IMR-90 (cell line): ENCODE measurements around the gene IQCK. TPM values are rescaled to one million over a fixed set of nuclear protein-coding genes. Genes with fewer than 3 reads are reported as not detected.

Experiments
- ATAC-seq: fragments of 200-7000 bp; cut with Tn5 transposase; 2 replicates; pipeline ENCODE4 v1.9.1; 2020; ENCODE audit warnings: low read depth, mild to moderate bottlenecking, moderate library complexity
- BruUV-seq: library from RNA; stranded (reverse); fragments of 400-500 nt; replicated peaks from 2 replicates; lab custom pipeline; 2021; lab: Mats Ljungman, UMichigan
- CTCF ChIA-PET: fragments of 300-600 bp; formaldehyde crosslinking; extraction: SDS; loops from one replicate; lab custom pipeline; 2021; ENCODE audit warnings: antibody characterized with exemption; lab: Yijun Ruan, JAX
- POLR2A ChIA-PET: fragments of 300-600 bp; sonication (Branson Sonifier 250); formaldehyde crosslinking; loops from one replicate; lab custom pipeline; 2022; ENCODE audit warnings: antibody characterized with exemption; ENCODE audit not compliant: unreplicated experiment; lab: Charles Lee
- DNase-seq: peaks from one replicate; pipeline ENCODE4 v3.0.0; 2013
- H2AFZ ChIP-seq: replicated peaks from 2 replicates; pipeline ENCODE3; 2013; ENCODE audit warnings: low read length, mild to moderate bottlenecking; ENCODE audit not compliant: poor library complexity
- H2AK5ac ChIP-seq: 2 replicates; pipeline ENCODE4 v1.6.1; 2013; ENCODE audit warnings: low read depth, low read length, inconsistent platforms
- H2AK9ac ChIP-seq: replicated peaks from 2 replicates; pipeline ENCODE3; 2013; ENCODE audit warnings: mild to moderate bottlenecking, low read depth, low read length, moderate library complexity; ENCODE audit not compliant: poor library complexity
- H2BK120ac ChIP-seq: 2 replicates; pipeline ENCODE4 v1.6.1; 2013; ENCODE audit warnings: low read depth, low read length, inconsistent platforms
- H2BK15ac ChIP-seq: 3 replicates; pipeline ENCODE4 v1.6.1; 2013; ENCODE audit warnings: low read depth, low read length, inconsistent platforms
- H2BK20ac ChIP-seq: 2 replicates; pipeline ENCODE4 v1.6.1; 2013; ENCODE audit warnings: low read depth, mild to moderate bottlenecking, inconsistent platforms, low read length, moderate library complexity
- H2BK5ac ChIP-seq: 2 replicates; pipeline ENCODE4 v1.6.1; 2013; ENCODE audit warnings: mild to moderate bottlenecking, low read depth, low read length, inconsistent platforms; ENCODE audit not compliant: poor library complexity, severe bottlenecking
- H3K14ac ChIP-seq: replicated peaks from 2 replicates; pipeline ENCODE4 v1.6.1; 2013; ENCODE audit warnings: low read depth, low read length, inconsistent platforms
- H3K18ac ChIP-seq: 2 replicates; pipeline ENCODE4 v1.6.1; 2013; ENCODE audit warnings: low read depth, low read length, control low read depth
- H3K23ac ChIP-seq: 2 replicates; pipeline ENCODE4 v1.6.1; 2013; ENCODE audit warnings: low read depth, low read length, inconsistent platforms
- H3K27ac ChIP-seq: 2 replicates; pipeline ENCODE4 v1.5.1; 2013; ENCODE audit warnings: mild to moderate bottlenecking, control low read depth, low read length; ENCODE audit not compliant: insufficient read depth
- H3K27me3 ChIP-seq: 2 replicates; pipeline ENCODE4 v1.6.1; 2013; ENCODE audit warnings: low read length; ENCODE audit not compliant: control insufficient read depth, insufficient read depth
- H3K36me3 ChIP-seq: 2 replicates; pipeline ENCODE4 v1.6.1; 2013; ENCODE audit warnings: low read length, mixed read lengths; ENCODE audit not compliant: control insufficient read depth, insufficient read depth
- H3K4ac ChIP-seq: 2 replicates; pipeline ENCODE4 v1.6.1; 2013; ENCODE audit warnings: low read depth, low read length, inconsistent platforms
- H3K4me1 ChIP-seq: 2 replicates; pipeline ENCODE4 v1.6.1; 2013; ENCODE audit warnings: low read length, mixed read lengths; ENCODE audit not compliant: control insufficient read depth, insufficient read depth
- H3K4me2 ChIP-seq: 2 replicates; pipeline ENCODE4 v1.6.1; 2013; ENCODE audit warnings: low read depth, mild to moderate bottlenecking, control low read depth, low read length, moderate library complexity
- H3K4me3 ChIP-seq: 2 replicates; pipeline ENCODE4 v1.5.1; 2013; ENCODE audit warnings: low read depth, mild to moderate bottlenecking, control low read depth, low read length, moderate library complexity; ENCODE audit not compliant: insufficient read depth
- H3K56ac ChIP-seq: 2 replicates; pipeline ENCODE4 v1.6.1; 2013; ENCODE audit warnings: low read length, inconsistent platforms; ENCODE audit not compliant: insufficient read depth; ENCODE audit errors: extremely low read depth
- H3K79me1 ChIP-seq, 2 experiments: 2 replicates each; pipeline ENCODE4 v1.6.1; 2013; ENCODE audit warnings: low read length in 2 of 2, inconsistent platforms in 1 of 2, low read depth in 1 of 2
- H3K9ac ChIP-seq: 2 replicates; pipeline ENCODE4 v1.6.1; 2013; ENCODE audit warnings: low read depth, low read length, control low read depth
- H3K9me1 ChIP-seq: 2 replicates; pipeline ENCODE4 v1.6.1; 2013; ENCODE audit warnings: low read length, inconsistent platforms; ENCODE audit not compliant: insufficient read depth
- H3K9me3 ChIP-seq: 2 replicates; pipeline ENCODE4 v1.6.1; 2013; ENCODE audit warnings: low read length; ENCODE audit not compliant: control insufficient read depth, insufficient read depth
- H4K20me1 ChIP-seq: 2 replicates; pipeline ENCODE4 v1.6.1; 2013; ENCODE audit warnings: low read length, inconsistent platforms; ENCODE audit not compliant: insufficient read depth
- H4K5ac ChIP-seq: 2 replicates; pipeline ENCODE4 v1.6.1; 2013; ENCODE audit warnings: mild to moderate bottlenecking, low read depth, low read length, control low read depth
- H4K8ac ChIP-seq, 2 experiments: 2 replicates each; pipeline ENCODE4 v1.6.1; 2013; ENCODE audit warnings: low read depth in 2 of 2, low read length in 2 of 2, control low read depth in 1 of 2, inconsistent platforms in 1 of 2
- H4K91ac ChIP-seq: 2 replicates; pipeline ENCODE4 v1.6.1; 2013; ENCODE audit warnings: low read depth, low read length, inconsistent platforms; ENCODE audit not compliant: insufficient read depth
- CHD1 ChIP-seq: IDR thresholded peaks from 2 replicates; pipeline ENCODE4 v1.6.1; 2012; ENCODE audit warnings: low read depth, low read length, improper control_type of control experiment
- FOS ChIP-seq: fragments of 150-350 bp; IDR thresholded peaks from 2 replicates; pipeline ENCODE4 v1.6.1; 2016; ENCODE audit warnings: low read depth, low read length
- MAZ ChIP-seq: IDR thresholded peaks from 2 replicates; pipeline ENCODE4 v1.6.1; 2012; ENCODE audit warnings: low read depth, mild to moderate bottlenecking, low read length, improper control_type of control experiment, moderate library complexity, borderline replicate concordance
- MXI1 ChIP-seq: IDR thresholded peaks from 2 replicates; pipeline ENCODE4 v1.6.1; 2012; ENCODE audit warnings: low read depth, mild to moderate bottlenecking, low read length, moderate library complexity, borderline replicate concordance
- RAD21 ChIP-seq: IDR thresholded peaks from 2 replicates; pipeline ENCODE4 v1.6.1; 2012; ENCODE audit warnings: low read length, improper control_type of control experiment
- SMC3 ChIP-seq: fragments of 150-350 bp; IDR thresholded peaks from 2 replicates; pipeline ENCODE4 v1.6.1; 2016; ENCODE audit warnings: low read depth, mild to moderate bottlenecking, antibody characterized with exemption, low read length, moderate library complexity
- USF2 ChIP-seq: fragments of 150-350 bp; IDR thresholded peaks from 2 replicates; pipeline ENCODE4 v1.6.1; 2017; ENCODE audit warnings: mild to moderate bottlenecking, antibody characterized with exemption, low read length, low read depth
- WGBS, 2 experiments: methylation state at CpG; one replicate each; pipeline versions ENCODE4 v1.1.5 to v1.1.7; 2013; ENCODE audit warnings: missing lambda C conversion rate in 2 of 2; ENCODE audit not compliant: insufficient read length in 1 of 2; ENCODE audit errors: extremely low coverage in 2 of 2; 5-methylcytosine and 5-hydroxymethylcytosine counted together
- dilution Hi-C: fragments of 300-500 bp; cut with HindIII; formaldehyde crosslinking; loops from one replicate; pipeline ENCODE4 v1.14.3; 2018; ENCODE audit warnings: low sequenced_read_pairs; ENCODE audit not compliant: unreplicated experiment
- in situ Hi-C: fragments of 300-500 bp; cut with MboI; formaldehyde crosslinking; loops from 3 replicates; pipeline ENCODE4 v1.14.3; 2019; ENCODE audit warnings: low sequenced_read_pairs, inconsistent platforms, mixed read lengths
- intact Hi-C: fragments of 100-400 bp; cut with micrococcal nuclease; formaldehyde crosslinking; loops from 2 replicates; pipeline ENCODE4 v1.10.0; 2022
- polyA plus RNA-seq, 3 experiments: library from polyadenylated mRNA; depleted of rRNA; stranded (reverse); fragments of >200 nt; gene quantifications; 2 replicates each; pipeline ENCODE4 v1.2.3, GENCODE V29; 2012; ENCODE audit warnings: low replicate concordance in 1 of 3
- total RNA-seq: library from RNA; depleted of rRNA; stranded (reverse); fragments of >200 nt; gene quantifications from 2 replicates; pipeline ENCODE4 v1.2.3, GENCODE V29; 2012
- TF ChIP-seq, protein P1 (sequence below): fragments of 150-350 bp; IDR thresholded peaks from 2 replicates; pipeline ENCODE4 v1.6.1; 2016; ENCODE audit warnings: low read depth, mild to moderate bottlenecking, low read length, moderate library complexity, borderline replicate concordance

IQCK gene
- total and polyA plus RNA-seq, 2 of the 4 experiments (the other 2 are of a cell fraction) = 4.1 to 5.4 TPM

DNA sequence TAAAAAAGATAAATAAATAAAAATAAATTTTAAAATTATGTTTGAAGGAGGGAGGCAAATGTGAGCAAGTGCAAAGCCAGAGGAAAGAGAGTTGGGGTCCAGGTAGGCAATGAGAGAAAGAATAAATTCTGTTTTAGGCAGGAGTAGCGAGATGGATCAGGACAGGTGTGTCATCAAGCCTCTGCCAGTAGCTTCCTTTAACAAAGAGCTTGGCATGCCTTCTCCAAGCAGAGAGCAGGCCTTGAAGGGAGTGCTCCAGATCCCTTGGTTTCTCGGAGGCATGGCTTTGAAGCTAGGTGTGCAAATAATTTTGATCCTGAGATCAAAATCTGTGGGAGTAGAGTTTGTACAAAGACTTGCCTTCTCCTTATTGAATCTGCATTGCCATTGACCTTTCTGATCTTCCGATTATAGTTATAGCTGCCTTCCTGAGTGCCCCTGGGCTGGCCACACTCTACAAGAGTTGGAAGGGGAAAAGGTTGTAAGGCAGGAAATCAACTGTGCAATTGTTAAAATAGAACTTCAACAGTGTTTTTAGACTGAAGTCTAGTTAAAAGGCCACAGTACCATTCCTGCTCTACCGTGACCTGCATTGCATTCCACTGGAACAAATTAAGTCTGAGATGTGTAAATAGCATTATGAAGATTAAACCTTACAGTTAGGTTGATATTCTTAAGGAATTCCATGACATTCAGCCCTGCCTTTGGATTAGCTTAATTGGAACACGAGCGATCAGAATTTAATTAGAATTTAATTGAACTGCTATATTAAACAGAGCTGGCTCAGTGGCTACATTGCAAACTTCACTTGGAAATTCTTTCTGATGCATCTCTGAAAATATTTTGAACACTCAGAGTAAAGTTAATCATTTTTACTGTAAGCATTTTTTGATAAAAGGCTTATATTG is 33.7 kb downstream of the IQCK start:
- Histone ChIP-seq H2BK120ac (no peak overlapping the region), H3K9me1 (peaks cover 9% of the 10 kb centered on the region; the same call in 1 of the 2 replicates), H2BK5ac (no peak overlapping the region), H4K20me1 (no peaks in the 10 kb centered on the region), H3K23ac (no peak overlapping the region), H3K36me3 (no peaks in the 10 kb centered on the region), H3K4me1 (peaks cover 9% of the 10 kb centered on the region), H2AFZ (no peak overlapping the region), H2AK5ac (no peak overlapping the region), H3K27me3 (no peaks in the 10 kb centered on the region), H2BK15ac (no peak overlapping the region), H3K27ac (no peak overlapping the region), H3K18ac (no peak overlapping the region), H3K9me3 (no peaks in the 10 kb centered on the region), H3K9ac (no peak overlapping the region), H3K4me2 (no peak overlapping the region), H4K5ac (no peak overlapping the region), H4K8ac (no peak overlapping the region), H3K14ac (no peak overlapping the region), H4K91ac (no peak overlapping the region), H3K4me3 (no peak overlapping the region), H3K4ac (no peak overlapping the region), H3K56ac (no peak overlapping the region), H3K79me1 (no peaks in the 10 kb centered on the region), H2BK20ac (no peak overlapping the region), H2AK9ac (no peak overlapping the region)
- ChIA-PET CTCF (no interaction called here), POLR2A (no interaction called here)
- intact Hi-C loops (loop anchor here (5.0 kb wide), 1 partner anchor 56 kb away; no protein-coding TSS in a partner anchor), dilution Hi-C loops (no loop called here), in situ Hi-C loops (no loop called here)
- WGBS, 2 experiments = no CpG with 5 or more reads among the region's 6 CpGs
- DNase-seq = no peak
- no TSS peak for BruUV-seq
- no peak for ATAC-seq
- TF ChIP-seq SMC3 (no peak), FOS (no peak), MAZ (no peak), CHD1 (no peak), USF2 (no peak), MXI1 (no peak), RAD21 (no peak)
- TF ChIP-seq, protein P1, sequence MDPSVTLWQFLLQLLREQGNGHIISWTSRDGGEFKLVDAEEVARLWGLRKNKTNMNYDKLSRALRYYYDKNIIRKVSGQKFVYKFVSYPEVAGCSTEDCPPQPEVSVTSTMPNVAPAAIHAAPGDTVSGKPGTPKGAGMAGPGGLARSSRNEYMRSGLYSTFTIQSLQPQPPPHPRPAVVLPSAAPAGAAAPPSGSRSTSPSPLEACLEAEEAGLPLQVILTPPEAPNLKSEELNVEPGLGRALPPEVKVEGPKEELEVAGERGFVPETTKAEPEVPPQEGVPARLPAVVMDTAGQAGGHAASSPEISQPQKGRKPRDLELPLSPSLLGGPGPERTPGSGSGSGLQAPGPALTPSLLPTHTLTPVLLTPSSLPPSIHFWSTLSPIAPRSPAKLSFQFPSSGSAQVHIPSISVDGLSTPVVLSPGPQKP = no peak
